ENCODE data around the gene NRG2.
A peak's percentile ranks its signal among the peaks of the same experiment; 100 is the strongest.

Gene NRG2

DNA sequence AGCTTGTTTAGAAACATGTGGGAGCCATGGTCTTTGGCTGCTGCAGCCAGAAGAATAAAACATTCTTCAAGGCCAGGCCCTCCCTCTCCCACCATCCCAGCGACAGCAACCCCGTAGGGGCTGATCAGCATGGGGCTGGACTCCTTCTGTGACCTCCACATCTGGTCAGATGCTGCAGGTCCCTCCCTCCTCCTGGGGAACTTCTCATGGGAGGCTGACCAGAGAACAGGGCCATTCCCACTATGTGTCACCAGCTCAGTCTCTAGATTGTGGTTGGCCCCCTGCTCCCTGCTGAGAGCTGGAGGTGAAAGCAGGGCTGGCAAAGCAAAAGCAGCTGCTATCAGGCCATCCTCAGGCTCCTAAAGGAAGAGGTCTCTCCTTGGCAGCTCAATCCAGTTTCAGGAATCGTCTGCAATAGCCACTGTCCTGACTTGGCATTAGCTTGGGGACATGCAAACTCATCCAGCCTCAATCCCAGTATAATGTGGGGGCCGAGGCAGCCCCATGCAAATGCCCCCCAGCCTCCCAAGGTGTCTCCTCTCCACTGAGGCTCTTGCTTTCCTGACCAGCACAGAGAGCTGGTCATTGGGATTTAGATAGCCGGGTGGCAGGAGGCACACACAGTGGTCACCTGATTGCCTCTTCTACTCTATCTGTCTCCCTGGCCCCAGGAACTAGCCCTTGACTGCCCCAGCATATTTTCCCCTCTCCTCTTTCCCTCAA is 81.5 kb downstream of the NRG2 start:
- no peak for TF ChIP-seq CTCF (IDR thresholded peaks at IDR 0.05; ENCODE audit: borderline replicate concordance, control extremely low read depth, extremely low read depth, insufficient read depth, missing control alignments)
- peak; percentile 44 for DNase-seq (ENCODE audit: low spot score)
- in situ Hi-C loops (cut with MboI; ENCODE audit: low sequenced_read_pairs, unreplicated experiment): no loop called here

DNA sequence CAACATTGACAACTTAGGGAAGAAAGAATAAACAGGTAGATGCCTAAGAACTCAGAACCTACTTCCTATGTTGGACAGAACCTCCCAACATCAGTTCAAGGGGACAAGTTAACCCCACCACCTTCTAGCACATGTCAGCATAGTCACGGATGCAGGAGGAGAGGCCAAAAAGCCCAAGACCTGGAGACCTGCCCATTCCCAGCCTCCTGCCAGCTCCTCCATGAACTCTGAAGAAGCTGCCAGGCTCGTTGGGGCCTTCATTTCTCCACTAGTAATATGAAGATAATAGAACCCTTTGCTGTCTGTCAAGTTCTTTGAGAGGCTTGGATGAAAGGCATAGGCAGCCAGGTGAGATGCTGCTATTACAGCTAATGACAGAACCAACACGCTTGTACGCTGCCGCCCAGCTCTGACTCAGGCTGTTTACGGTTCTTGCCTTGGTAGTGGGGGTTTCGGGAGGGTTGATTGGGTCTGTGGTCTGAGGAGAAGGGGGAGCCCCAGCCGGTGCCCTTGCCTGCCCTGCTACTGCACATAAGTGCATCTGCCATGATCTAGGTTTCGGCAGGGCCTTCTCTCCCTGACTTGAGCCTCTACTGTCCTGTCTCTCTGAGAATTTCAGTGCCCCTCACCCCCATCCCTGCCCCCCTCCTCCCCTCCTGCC is 82.2 kb downstream of the NRG2 start:
- in situ Hi-C loops (cut with MboI; ENCODE audit: low sequenced_read_pairs, unreplicated experiment): no loop called here
- TF ChIP-seq CTCF (IDR thresholded peaks at IDR 0.05; ENCODE audit: borderline replicate concordance, control extremely low read depth, extremely low read depth, insufficient read depth, missing control alignments): no peak
- DNase-seq (ENCODE audit: low spot score): peak; percentile 50

DNA sequence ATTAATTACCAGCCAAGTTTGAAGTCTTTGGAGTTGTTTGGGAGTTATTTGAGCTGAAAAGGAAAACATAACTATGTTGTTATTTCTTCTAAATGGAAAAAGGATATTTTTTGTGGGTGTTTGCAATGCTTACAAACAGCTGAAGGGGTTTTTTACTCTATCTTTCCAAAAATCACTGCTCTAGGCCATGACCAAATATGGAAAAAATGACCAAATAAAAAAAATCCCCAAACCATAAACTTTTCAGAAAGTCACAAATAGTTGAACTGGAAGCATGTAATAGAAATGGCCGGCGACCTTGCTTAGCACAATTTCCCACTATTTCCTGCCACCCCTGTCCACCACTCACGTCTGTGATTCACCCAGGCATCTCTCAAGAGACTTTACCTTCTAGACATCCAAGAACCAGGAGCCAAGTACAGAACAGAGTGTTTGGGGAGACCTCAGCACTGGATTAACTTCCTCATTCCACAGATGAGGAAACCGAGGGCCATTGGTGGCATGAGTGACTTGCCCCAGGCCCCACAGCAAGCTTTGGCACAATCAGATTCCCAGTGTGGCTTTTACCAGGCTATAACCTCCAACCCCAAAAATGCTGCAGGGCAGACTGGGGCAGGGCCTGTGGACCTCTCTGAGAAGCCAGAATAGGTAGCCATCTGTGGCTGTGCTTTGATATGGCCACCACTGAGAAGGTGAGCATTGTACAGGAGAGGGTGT is 84.5 kb downstream of the NRG2 start:
- TF ChIP-seq CTCF (IDR thresholded peaks at IDR 0.05; ENCODE audit: borderline replicate concordance, control extremely low read depth, extremely low read depth, insufficient read depth, missing control alignments): no peak
- DNase-seq (ENCODE audit: low spot score): peak; percentile 29
- in situ Hi-C loops (cut with MboI; ENCODE audit: low sequenced_read_pairs, unreplicated experiment): no loop called here

- in situ Hi-C loops (cut with MboI; ENCODE audit: low sequenced_read_pairs, unreplicated experiment): no loop called here
- no peak for TF ChIP-seq CTCF (IDR thresholded peaks at IDR 0.05; ENCODE audit: borderline replicate concordance, control extremely low read depth, extremely low read depth, insufficient read depth, missing control alignments)
- no peak for DNase-seq (ENCODE audit: low spot score)
Measured at GRCh38 chr5:139956342-139956741, 86.8 kb downstream of the NRG2 start.

- in situ Hi-C loops (cut with MboI; ENCODE audit: low sequenced_read_pairs, unreplicated experiment): no loop called here
- TF ChIP-seq CTCF (IDR thresholded peaks at IDR 0.05; ENCODE audit: borderline replicate concordance, control extremely low read depth, extremely low read depth, insufficient read depth, missing control alignments): no peak
- peak; percentile 51 for DNase-seq (ENCODE audit: low spot score)
Measured at GRCh38 chr5:139955616-139956273, 87.4 kb downstream of the NRG2 start.

GRCh38 chr5:139955053-139955605 is 88.0 kb downstream of the NRG2 start:
- no peak for TF ChIP-seq CTCF (IDR thresholded peaks at IDR 0.05; ENCODE audit: borderline replicate concordance, control extremely low read depth, extremely low read depth, insufficient read depth, missing control alignments)

More at GRCh38 chr5:139955053-139955605, 88.0 kb downstream of the NRG2 start:
- DNase-seq (ENCODE audit: low spot score): peak; percentile 69
- in situ Hi-C loops (cut with MboI; ENCODE audit: low sequenced_read_pairs, unreplicated experiment): no loop called here

Data from GM13976 (cell line).